PC-3 (cell line): ENCODE results near the gene NDUFA5.

Experiments used
- CTCF ChIP-seq: fragments of 300-600 bp; sonication (generic); conservative IDR thresholded peaks from 2 replicates; pipeline ENCODE4 v1.5.1; 2017; ENCODE audit warnings: antibody characterized with exemption, low read depth, mild to moderate bottlenecking, low read length
- EZH2phosphoT487 ChIP-seq: fragments of 300-600 bp; sonication (generic); IDR thresholded peaks from 2 replicates; pipeline ENCODE4 v1.6.1; 2018; ENCODE audit warnings: mild to moderate bottlenecking, antibody characterized with exemption, low read length, borderline replicate concordance

- TF ChIP-seq EZH2phosphoT487 (no peak), CTCF (no peak)
Observed at GRCh38 chr7:123573341-123573740, 15.7 kb upstream of the NDUFA5 start.
